Activated CD8-positive, alpha-beta memory T cell treated with anti-CD3 and anti-CD28 coated beads for 36 hours (primary cell): ENCODE results near the gene BSN. TPM values are rescaled to one million over a fixed set of nuclear protein-coding genes. Genes with fewer than 3 reads are reported as not detected.

Experiments
- CTCF ChIA-PET: fragments of 350-600 bp; sonication (Branson Sonifier 250); formaldehyde crosslinking; loops from one replicate; lab custom pipeline; 2021; ENCODE audit warnings: antibody characterized with exemption; lab: Charles Lee
- POLR2A ChIA-PET: fragments of 350-600 bp; sonication (Branson Sonifier 250); formaldehyde crosslinking; loops from one replicate; lab custom pipeline; 2021; ENCODE audit warnings: antibody characterized with exemption; lab: Charles Lee
- total RNA-seq, 2 experiments: library from RNA; stranded (reverse); gene quantifications; one replicate each; pipeline ENCODE4 v1.2.3, GENCODE V29; 2021

BSN gene
- total RNA-seq, 2 experiments from 2014 or later = 0.25 to 0.30 TPM

DNA sequence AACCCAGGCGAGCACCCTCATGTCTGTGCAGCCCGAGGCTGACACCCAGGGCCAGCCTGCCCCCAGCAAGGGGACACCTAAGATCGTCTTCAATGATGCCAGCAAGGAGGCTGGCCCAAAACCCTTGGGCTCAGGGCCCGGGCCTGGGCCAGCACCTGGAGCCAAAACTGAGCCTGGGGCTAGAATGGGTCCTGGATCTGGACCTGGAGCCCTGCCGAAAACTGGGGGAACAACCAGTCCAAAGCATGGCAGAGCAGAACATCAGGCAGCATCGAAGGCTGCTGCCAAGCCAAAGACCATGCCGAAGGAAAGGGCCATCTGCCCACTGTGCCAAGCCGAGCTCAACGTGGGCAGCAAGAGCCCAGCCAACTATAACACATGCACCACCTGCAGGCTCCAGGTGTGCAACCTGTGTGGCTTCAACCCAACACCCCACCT is 88.5 kb downstream of the BSN start:
- ChIA-PET CTCF (interaction anchor here (1.3 kb wide), 1 partner anchor 103 kb away, joined by 3 read pairs; no protein-coding TSS in a partner anchor), POLR2A (no interaction called here)

DNA sequence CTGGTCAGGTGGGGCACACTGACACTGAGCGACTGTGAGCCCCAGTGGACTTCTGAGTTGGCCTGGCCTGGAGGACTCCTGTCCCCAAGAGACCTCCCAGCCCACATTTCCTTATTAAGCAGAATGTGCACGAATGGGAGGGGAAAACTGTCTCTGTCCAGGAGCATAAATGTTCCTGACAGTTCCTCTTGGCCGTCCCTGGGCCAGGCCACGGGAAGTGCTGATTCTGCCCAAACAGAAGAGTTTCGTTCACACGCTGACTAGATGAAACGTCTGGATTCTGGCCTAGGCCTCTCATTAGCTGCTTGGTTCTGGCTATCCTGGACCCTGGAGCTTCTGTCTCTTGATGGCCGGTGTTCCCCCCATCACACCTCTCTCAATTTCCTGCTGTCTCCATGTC is 90.4 kb downstream of the BSN start:
- POLR2A ChIA-PET = no interaction called here
- CTCF ChIA-PET = interaction anchor here (1.0 kb wide), 1 partner anchor 103 kb away, joined by 4 read pairs; no protein-coding TSS in a partner anchor

DNA sequence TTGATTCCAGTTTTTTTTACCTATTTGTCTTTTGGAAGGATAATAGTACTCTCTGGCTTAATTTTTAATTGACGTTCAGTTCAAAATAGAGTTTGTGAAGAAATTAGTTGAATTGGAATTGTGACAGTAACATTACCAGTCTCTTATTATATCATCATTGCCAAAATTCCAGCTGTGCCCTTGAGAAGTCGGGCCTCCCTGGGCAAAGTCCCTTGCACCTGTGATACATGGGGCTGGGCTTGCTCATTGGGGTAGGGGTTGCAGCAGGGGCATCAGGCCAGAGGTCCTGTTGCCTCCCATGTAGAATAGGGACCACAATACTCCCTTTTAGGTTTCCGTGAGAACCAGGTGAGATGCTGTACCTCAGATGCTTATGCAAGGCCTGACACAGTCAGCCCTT is 92.0 kb downstream of the BSN start:
- CTCF ChIA-PET = no interaction called here
- POLR2A ChIA-PET = no interaction called here

DNA sequence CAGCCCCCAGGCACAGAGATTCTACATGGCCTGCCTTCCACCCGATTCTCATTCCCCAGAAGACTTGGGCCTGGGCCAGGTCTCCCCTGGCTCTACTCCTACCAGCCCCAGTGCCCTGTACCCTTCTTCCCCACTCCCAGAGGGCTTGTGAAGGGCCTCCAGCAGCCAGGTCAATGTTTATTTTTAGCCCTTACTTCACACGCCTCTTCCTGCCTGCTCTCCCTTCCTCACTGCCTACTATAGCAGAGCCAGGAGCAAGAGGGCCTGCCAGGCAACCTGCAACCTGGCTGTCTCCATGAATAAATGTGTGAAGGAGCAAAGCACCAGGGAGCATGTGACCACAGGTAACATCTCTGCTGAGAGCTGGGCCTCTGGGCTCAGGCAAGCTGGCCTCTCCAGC is 93.5 kb downstream of the BSN start:
- CTCF ChIA-PET = no interaction called here
- POLR2A ChIA-PET = no interaction called here

DNA sequence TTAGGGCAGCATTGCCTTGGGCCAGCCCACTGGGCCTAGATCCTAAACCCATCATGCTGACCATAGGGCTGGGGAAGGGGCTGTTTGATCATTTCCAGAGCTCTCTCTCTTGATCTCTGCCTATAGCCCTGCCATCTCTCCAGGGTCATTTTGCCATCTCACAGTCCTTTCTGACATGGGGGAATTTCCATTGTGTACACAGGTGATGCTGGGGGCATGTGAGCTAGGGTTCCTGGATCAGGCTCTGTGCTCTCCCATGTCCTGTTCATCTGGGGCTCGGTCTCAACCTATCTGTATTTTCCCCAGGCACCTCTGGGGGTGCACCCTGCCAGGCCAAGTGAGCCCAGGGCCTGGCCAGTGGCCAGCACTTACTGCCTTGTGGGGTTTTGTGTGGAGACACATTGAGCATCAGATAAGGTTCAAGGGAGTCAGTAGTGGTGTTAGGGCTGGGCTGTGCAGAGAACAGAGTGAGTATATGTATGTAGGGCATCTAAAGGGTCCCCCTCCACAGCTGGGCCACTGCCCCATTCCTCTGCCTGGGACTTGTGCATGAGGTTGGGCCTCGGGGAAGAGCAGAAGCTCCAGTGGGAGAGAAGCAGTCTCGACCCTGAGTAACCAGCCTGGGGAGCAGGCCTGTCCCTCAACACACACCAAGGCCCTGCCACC is 94.2 kb downstream of the BSN start:
- CTCF ChIA-PET = no interaction called here
- POLR2A ChIA-PET = interaction anchor here (0.6 kb wide), 1 partner anchor 83 kb away, joined by 16 read pairs; no protein-coding TSS in a partner anchor

DNA sequence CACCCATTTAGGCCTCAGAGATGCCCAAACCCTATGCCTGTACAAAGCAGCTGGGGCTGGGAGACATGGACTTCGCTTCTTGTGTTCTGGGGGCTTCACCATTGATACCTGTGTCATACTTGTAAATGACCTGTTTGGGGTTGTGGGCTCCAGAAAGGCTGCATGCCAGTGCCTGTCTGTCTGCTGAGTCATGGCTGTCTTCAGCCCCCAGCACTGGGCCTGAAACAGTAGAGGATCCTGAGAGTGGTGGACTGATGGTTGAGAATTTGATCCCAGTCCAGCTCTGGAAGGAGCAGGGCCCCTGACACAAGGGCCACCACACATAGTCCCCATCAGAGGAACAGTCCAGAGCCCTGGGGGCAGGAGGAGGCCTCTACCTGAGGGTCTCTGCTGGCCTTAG is 95.3 kb downstream of the BSN start:
- ChIA-PET POLR2A (no interaction called here), CTCF (no interaction called here)

DNA sequence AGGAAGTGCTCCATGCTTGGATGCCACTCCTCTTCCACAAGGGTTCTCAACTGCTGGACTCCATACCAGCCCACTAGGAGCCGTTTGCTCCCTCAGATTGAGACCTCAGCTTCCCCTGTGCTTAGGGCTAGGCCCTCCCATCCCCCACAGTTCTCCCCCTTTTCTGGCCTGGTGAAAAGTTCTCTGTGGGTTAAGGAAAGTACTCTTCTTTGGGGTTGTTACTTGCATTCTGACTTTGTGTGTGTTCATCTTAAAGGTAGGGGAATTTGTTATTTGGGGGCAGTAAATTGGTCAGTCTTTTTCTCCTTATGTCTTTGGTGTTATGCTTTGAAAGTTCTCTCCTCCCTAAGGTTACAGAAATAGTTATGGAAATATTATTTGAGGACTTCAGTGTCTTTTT is 95.9 kb downstream of the BSN start:
- POLR2A ChIA-PET = no interaction called here
- CTCF ChIA-PET = no interaction called here

DNA sequence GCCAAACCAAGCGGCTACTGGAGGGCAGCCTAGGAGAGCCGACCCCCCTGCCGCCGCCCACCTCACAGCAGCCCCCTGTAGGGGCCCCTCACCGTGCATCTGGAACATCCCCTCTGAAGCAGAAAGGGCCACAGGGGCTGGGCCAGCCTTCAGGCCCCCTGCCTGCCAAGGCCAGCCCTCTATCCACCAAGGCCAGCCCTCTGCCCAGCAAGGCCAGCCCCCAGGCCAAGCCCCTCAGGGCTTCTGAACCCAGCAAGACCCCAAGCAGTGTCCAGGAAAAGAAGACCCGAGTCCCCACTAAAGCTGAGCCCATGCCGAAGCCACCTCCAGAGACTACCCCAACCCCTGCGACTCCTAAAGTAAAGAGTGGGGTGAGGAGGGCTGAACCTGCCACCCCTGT is 96.4 kb downstream of the BSN start:
- ChIA-PET POLR2A (no interaction called here), CTCF (interaction anchor here (3.5 kb wide), 1 partner anchor 111 kb away, joined by 12 read pairs; no protein-coding TSS in a partner anchor)

DNA sequence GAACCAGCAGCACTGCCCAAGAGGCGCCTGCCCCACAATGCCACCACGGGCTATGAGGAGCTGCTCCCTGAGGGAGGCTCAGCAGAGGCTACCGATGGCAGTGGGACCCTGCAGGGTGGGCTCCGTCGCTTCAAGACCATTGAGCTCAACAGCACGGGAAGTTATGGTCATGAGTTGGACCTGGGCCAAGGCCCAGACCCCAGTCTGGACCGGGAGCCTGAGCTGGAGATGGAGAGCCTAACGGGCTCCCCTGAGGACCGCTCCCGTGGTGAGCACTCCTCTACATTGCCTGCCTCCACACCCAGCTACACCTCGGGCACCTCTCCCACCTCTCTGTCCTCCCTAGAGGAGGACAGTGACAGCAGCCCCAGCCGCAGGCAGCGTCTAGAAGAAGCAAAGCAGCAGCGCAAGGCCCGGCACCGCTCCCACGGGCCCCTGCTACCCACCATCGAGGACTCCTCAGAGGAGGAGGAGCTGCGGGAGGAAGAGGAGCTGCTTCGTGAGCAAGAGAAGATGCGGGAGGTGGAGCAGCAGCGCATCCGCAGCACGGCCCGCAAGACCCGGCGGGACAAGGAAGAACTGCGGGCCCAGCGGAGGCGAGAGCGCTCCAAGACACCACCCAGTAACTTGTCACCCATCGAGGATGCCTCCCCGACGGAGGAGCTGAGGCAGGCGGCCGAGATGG is 98.1 kb downstream of the BSN start:
- ChIA-PET CTCF (interaction anchor here (0.9 to 3.5 kb wide), 2 partner anchors 20 to 113 kb away, joined by 3 to 12 read pairs; no protein-coding TSS in a partner anchor), POLR2A (no interaction called here)

DNA sequence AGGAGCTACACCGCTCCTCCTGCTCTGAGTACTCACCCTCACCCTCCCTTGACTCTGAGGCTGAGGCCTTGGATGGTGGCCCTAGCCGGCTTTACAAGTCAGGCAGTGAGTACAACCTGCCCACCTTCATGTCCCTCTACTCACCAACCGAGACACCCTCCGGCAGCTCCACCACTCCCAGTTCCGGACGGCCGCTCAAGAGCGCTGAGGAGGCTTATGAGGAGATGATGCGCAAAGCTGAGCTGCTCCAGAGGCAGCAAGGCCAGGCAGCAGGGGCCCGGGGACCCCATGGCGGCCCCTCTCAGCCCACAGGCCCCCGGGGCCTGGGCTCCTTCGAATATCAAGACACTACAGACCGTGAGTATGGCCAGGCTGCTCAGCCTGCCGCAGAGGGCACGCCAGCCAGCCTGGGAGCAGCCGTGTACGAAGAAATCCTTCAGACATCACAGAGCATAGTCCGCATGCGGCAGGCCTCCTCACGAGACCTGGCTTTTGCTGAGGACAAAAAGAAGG is 98.7 kb downstream of the BSN start:
- POLR2A ChIA-PET = no interaction called here
- CTCF ChIA-PET = interaction anchor here (3.5 kb wide), 1 partner anchor 113 kb away, joined by 12 read pairs; no protein-coding TSS in a partner anchor

DNA sequence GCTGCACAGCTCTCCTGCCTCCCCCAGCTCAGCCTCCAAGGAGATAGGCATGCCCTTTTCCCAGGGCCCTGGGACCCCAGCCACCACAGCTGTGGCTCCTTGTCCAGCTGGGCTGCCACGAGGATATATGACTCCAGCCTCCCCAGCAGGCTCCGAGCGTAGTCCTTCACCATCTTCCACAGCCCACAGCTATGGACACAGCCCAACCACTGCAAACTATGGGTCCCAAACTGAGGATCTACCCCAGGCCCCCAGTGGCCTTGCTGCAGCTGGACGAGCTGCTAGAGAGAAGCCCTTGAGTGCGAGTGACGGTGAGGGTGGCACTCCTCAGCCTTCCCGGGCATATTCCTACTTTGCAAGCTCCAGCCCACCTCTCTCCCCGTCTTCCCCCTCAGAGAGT is 99.3 kb downstream of the BSN start:
- ChIA-PET CTCF (interaction anchor here (0.6 to 3.5 kb wide), 2 partner anchors 114 to 400 kb away, joined by 3 to 12 read pairs; no protein-coding TSS in a partner anchor), POLR2A (no interaction called here)

DNA sequence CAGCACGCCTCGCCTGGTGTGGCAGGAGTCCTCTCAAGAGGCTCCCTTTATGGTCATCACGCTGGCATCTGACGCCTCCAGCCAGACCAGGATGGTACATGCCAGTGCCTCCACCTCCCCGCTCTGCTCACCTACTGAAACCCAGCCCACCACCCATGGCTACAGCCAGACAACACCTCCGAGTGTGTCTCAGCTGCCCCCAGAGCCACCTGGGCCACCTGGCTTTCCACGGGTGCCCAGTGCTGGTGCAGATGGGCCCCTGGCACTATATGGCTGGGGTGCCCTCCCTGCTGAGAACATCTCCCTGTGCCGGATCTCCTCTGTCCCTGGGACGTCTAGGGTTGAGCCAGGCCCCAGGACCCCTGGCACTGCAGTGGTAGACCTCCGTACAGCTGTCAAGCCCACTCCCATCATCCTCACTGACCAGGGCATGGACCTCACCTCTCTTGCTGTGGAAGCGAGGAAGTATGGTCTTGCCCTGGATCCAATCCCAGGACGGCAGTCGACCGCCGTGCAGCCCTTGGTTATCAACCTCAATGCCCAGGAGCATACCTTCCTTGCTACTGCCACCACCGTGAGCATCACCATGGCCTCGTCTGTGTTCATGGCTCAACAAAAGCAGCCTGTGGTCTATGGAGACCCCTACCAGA is 100.0 kb downstream of the BSN start:
- ChIA-PET CTCF (interaction anchor here (0.6 to 3.5 kb wide), 2 partner anchors 115 to 400 kb away, joined by 3 to 12 read pairs; no protein-coding TSS in a partner anchor), POLR2A (no interaction called here)

DNA sequence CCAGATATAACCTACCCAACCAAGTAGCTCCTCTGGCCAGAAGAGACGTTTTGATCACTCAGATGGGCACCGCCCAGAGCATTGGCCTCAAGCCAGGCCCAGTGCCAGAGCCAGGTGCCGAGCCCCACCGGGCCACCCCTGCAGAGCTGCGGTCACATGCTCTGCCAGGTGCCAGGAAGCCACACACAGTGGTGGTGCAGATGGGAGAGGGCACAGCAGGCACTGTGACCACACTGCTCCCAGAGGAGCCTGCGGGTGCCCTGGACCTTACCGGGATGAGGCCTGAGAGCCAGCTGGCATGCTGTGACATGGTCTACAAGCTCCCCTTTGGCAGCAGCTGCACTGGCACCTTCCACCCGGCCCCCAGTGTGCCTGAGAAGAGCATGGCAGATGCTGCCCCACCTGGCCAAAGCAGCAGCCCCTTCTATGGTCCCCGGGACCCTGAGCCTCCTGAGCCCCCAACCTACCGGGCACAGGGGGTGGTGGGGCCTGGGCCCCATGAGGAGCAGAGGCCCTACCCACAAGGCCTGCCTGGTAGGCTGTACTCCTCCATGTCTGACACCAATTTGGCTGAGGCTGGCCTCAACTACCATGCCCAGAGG is 100.8 kb downstream of the BSN start:
- ChIA-PET CTCF (interaction anchor here (0.6 kb wide), 1 partner anchor 114 kb away, joined by 3 read pairs; no protein-coding TSS in a partner anchor), POLR2A (no interaction called here)

DNA sequence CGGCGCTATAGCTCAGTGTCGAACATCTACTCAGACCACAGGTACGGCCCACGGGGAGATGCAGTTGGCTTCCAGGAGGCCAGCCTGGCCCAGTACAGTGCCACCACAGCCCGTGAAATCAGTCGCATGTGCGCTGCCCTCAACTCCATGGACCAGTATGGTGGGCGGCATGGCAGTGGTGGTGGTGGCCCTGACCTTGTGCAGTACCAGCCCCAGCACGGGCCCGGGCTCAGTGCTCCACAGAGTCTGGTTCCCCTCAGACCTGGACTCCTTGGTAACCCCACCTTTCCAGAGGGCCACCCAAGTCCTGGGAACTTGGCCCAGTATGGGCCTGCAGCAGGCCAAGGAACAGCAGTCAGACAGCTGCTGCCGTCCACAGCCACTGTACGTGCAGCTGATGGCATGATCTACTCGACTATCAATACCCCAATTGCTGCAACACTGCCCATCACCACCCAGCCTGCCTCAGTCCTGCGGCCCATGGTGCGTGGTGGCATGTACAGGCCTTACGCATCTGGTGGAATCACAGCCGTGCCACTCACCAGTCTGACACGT is 101.5 kb downstream of the BSN start:
- CTCF ChIA-PET = interaction anchor here (0.6 kb wide), 1 partner anchor 114 kb away, joined by 3 read pairs; no protein-coding TSS in a partner anchor
- POLR2A ChIA-PET = no interaction called here

DNA sequence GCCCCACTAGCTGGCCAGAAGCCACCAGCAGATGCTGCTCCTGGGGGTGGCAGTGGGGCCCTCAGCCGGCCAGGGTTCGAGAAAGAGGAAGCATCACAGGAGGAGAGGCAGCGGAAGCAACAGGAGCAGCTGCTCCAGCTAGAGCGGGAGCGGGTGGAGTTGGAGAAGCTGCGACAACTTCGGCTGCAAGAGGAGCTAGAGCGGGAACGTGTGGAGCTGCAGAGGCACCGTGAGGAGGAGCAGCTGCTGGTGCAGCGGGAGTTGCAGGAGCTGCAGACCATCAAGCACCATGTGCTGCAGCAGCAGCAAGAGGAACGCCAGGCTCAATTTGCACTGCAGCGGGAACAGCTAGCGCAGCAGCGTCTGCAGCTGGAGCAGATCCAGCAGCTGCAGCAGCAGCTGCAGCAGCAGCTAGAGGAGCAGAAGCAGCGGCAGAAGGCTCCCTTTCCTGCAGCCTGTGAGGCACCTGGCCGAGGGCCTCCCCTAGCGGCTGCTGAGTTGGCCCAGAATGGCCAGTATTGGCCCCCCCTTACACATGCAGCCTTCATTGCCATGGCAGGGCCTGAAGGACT is 102.3 kb downstream of the BSN start:
- ChIA-PET POLR2A (no interaction called here), CTCF (interaction anchor here (1.0 kb wide), 1 partner anchor 117 kb away, joined by 7 read pairs; no protein-coding TSS in a partner anchor)

DNA sequence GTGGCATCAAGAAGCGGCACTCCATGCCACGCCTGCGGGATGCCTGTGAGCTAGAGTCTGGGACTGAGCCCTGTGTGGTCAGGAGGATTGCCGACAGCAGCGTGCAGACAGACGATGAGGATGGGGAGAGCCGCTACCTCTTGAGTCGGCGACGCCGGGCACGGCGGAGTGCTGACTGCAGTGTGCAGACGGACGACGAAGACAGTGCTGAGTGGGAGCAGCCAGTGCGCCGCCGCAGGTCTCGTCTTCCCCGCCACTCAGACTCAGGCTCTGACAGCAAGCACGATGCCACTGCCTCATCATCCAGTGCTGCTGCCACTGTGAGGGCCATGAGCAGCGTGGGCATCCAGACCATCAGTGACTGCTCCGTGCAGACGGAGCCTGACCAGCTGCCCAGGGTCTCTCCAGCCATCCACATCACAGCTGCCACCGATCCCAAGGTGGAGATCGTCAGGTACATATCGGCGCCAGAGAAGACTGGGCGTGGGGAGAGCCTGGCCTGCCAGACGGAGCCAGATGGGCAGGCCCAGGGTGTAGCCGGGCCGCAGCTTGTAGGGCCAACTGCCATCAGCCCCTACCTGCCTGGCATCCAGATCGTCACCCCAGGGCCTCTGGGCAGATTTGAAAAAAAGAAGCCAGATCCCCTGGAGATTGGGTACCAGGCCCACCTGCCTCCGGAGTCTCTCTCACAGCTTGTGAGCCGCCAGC is 103.1 kb downstream of the BSN start:
- ChIA-PET CTCF (interaction anchor here (1.0 kb wide), 1 partner anchor 118 kb away, joined by 7 read pairs; no protein-coding TSS in a partner anchor), POLR2A (no interaction called here)

DNA sequence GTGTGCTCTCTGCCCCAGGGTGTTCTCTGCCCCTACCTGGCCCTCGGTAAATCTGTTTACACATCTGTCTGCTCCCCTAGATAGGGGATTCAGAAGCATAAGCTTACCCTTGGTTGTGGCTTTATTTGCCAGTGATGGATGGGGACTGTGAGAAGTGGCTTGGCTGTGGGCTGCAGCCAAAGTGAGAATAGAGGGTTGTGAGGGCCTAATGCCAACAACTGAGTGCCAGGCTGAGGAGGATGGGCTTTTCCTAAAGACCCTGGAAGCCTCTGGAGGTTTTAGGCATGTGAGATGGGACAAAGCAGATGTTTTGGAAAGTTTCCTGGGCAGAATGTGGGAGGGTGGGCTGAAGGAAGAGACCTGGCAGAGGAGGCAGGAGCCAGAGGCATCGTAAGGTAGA is 104.4 kb downstream of the BSN start:
- POLR2A ChIA-PET = no interaction called here
- CTCF ChIA-PET = no interaction called here

DNA sequence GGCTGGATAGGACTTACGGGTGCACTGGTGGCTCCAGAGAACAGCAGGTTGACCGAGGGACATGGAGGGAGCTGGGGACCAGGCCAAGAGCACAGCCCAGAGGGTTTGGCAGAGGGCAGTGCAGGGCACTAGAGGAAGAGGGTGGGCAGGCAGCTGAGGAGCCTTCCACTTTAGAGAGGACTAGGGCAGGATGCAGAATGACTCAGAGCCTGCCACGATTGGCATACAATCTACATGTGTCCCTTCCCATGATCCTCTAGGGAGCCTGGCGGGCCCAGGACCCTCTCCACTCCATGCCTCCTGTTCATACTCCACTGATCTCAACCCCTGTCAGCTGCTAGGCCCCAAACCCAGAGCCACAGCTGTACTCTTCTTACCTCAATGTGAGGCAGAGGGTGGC is 105.5 kb downstream of the BSN start:
- POLR2A ChIA-PET = no interaction called here
- CTCF ChIA-PET = interaction anchor here (0.9 to 1.1 kb wide), 2 partner anchors 122 to 130 kb away, joined by 3 to 4 read pairs; no protein-coding TSS in a partner anchor
